Brain pericyte (primary cell): ENCODE results near the gene JPH3.
"Not testable (repeated sequence)": the region's sequence is repeated elsewhere in the genome, so short reads cannot be mapped to it uniquely, and the experiment has no call there.

ENCODE experiments used
- DNase-seq: peaks from one replicate; pipeline ENCODE4 v3.0.0-alpha.2; 2012; ENCODE audit warnings: low read depth, low spot score

Gene JPH3

GRCh38 chr16:87681051-87681602, 78.8 kb downstream of the JPH3 start:
- DNase-seq: not testable (repeated sequence)

- DNase-seq: no peak
Measured at GRCh38 chr16:87681981-87682570, 79.8 kb downstream of the JPH3 start.

- no peak for DNase-seq
Measured at GRCh38 chr16:87682852-87683399, 80.6 kb downstream of the JPH3 start.

GRCh38 chr16:87684106-87684677, 81.9 kb downstream of the JPH3 start:
- no peak for DNase-seq

- DNase-seq: no peak
Measured at GRCh38 chr16:87684711-87685404, 82.5 kb downstream of the JPH3 start.

GRCh38 chr16:87685405-87685755, 83.1 kb downstream of the JPH3 start:
- no peak for DNase-seq

GRCh38 chr16:87685766-87686165, 83.5 kb downstream of the JPH3 start:
- no peak for DNase-seq

- no peak for DNase-seq
Measured at GRCh38 chr16:87686697-87687096, 84.4 kb downstream of the JPH3 start.

GRCh38 chr16:87687126-87687910, 85.0 kb downstream of the JPH3 start:
- DNase-seq: no peak

- DNase-seq: no peak
Measured at GRCh38 chr16:87687998-87688529, 85.8 kb downstream of the JPH3 start.

GRCh38 chr16:87688876-87689815, 86.8 kb downstream of the JPH3 start:
- DNase-seq: no peak

- DNase-seq: no peak
Measured at GRCh38 chr16:87689956-87690465, 87.7 kb downstream of the JPH3 start.

GRCh38 chr16:87690911-87691685, 88.8 kb downstream of the JPH3 start:
- DNase-seq: no peak

- no peak for DNase-seq
Measured at GRCh38 chr16:87691686-87692079, 89.4 kb downstream of the JPH3 start.

GRCh38 chr16:87692176-87692575, 89.9 kb downstream of the JPH3 start:
- DNase-seq: no peak

- DNase-seq: no peak
Measured at GRCh38 chr16:87692756-87693155, 90.4 kb downstream of the JPH3 start.

- no peak for DNase-seq
Measured at GRCh38 chr16:87693827-87694226, 91.5 kb downstream of the JPH3 start.

GRCh38 chr16:87694441-87695125, 92.3 kb downstream of the JPH3 start:
- DNase-seq: no peak

GRCh38 chr16:87695534-87695933, 93.2 kb downstream of the JPH3 start:
- no peak for DNase-seq
